ENCODE measurements around the gene CREB3L4.

The CREB3L4 gene

DNA sequence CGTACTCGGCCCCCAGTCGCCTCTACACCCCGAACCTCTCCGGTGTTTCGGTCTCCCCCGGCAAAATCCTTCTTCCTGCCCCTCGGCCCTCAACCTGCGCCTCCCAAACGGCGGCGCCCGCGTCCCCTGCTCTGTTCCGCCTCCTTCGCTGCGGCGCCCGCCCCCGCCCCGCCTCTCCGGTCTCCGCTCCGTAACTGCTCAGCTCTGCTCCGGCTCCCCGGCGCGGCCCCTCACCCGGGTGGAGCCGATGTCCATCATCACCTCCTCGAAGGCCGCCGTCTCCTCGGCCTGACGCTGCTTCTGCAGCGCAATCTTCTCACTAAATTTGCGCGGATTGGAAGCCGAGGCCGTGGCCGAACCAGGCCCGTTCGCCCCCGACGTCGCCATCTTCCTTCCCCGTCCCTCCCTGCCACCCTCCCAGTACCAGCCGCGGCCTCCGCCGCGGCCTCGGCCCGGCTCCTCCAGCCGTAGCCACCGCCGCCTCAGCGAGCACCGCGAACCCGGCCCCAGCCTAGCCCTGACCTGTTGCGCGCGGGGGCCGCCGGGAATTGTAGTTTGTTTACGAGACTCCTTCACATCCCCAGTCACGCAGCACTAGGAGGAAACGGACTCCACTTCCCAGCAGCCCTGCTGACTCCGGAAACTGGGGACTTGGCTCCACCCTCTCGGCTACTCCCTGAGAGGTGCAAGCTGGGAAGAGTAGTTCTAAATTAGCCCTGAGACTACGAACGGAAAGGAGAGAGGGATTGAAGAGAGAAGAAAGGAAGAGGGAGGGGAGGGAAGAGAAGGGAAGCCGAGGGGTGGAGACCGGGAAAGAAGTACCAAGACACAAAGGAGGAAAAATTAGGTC, 9.4 kb upstream of the CREB3L4 start, which contains the start of gene CRTC2:
TSS of gene CRTC2 (minus strand) at position 502 of the 850 bp plus-strand sequence. CDS start at position 387, 115 bp downstream.
- Histone ChIP-seq H3F3A (ENCODE audit: control insufficient read depth, insufficient read depth) (peaks cover 3% of the 10 kb centered on the region; the same call in 1 of the 2 replicates), H3K4me2 (ENCODE audit: low read length) (peak within 1 kb of the TSS; percentile 93), H3K4me3 (ENCODE audit: low read length) (peak within 1 kb of the TSS; percentile 95), H3K9me3 (ENCODE audit: control insufficient read depth, insufficient read depth, low read length) (no peaks in the 10 kb centered on the region), H4K20me1 (ENCODE audit: control insufficient read depth, insufficient read depth, low read depth, low read length) (peaks cover 19% of the 10 kb centered on the region; the same call in 1 of the 2 replicates), H3K9me2 (replicated peaks; ENCODE audit: control insufficient read depth, low read length) (no peaks in the 10 kb centered on the region), H3K4me1 (ENCODE audit: control insufficient read depth, low read length) (peaks cover 58% of the 10 kb centered on the region), H3K27me3 (ENCODE audit: control insufficient read depth, low read length) (no peaks in the 10 kb centered on the region), H3K79me2 (ENCODE audit: control insufficient read depth, low read length) (peaks cover 72% of the 10 kb centered on the region), H3K27ac (ENCODE audit: low read depth, low read length) (peak within 1 kb of the TSS; percentile 83), H3K36me3 (ENCODE audit: control insufficient read depth, low read length) (peaks cover 78% of the 10 kb centered on the region)
- TF ChIP-seq CTCF (IDR thresholded peaks at IDR 0.05; ENCODE audit: low read depth, low read length, poor library complexity, severe bottlenecking): peak; percentile 51
- TF ChIP-seq EZH2phosphoT487 (IDR thresholded peaks at IDR 0.05; ENCODE audit: borderline replicate concordance, low read length): no peak

DNA sequence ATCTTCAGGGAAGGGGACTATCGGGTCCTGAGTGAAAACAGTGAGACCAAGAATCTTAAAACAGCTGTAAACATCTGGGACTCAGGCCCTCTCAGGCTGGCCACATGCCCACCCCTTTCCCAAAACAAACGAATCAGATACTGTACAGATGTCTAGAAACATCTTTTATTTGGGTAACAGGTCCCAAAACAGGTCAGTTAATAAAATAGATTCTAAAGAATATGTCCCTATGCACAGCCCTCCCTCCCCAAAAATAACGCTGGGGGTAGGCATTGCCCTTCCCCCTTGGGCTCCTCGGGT, 8.8 kb upstream of the CREB3L4 start:
- Histone ChIP-seq H3F3A (ENCODE audit: control insufficient read depth, insufficient read depth) (peaks cover 3% of the 10 kb centered on the region; the same call in 1 of the 2 replicates), H3K36me3 (ENCODE audit: control insufficient read depth, low read length) (peaks cover 73% of the 10 kb centered on the region), H3K79me2 (ENCODE audit: control insufficient read depth, low read length) (peaks cover 69% of the 10 kb centered on the region), H3K4me1 (ENCODE audit: control insufficient read depth, low read length) (peaks cover 59% of the 10 kb centered on the region), H3K4me2 (ENCODE audit: low read length) (peak overlapping the region; percentile 73), H3K9me3 (ENCODE audit: control insufficient read depth, insufficient read depth, low read length) (no peaks in the 10 kb centered on the region), H4K20me1 (ENCODE audit: control insufficient read depth, insufficient read depth, low read depth, low read length) (peaks cover 16% of the 10 kb centered on the region; the same call in 1 of the 2 replicates), H3K4me3 (ENCODE audit: low read length) (peak overlapping the region; percentile 95), H3K27ac (ENCODE audit: low read depth, low read length) (no peak overlapping the region), H3K27me3 (ENCODE audit: control insufficient read depth, low read length) (no peaks in the 10 kb centered on the region), H3K9me2 (replicated peaks; ENCODE audit: control insufficient read depth, low read length) (no peaks in the 10 kb centered on the region)
- TF ChIP-seq EZH2phosphoT487 (IDR thresholded peaks at IDR 0.05; ENCODE audit: borderline replicate concordance, low read length) (no peak), CTCF (IDR thresholded peaks at IDR 0.05; ENCODE audit: low read depth, low read length, poor library complexity, severe bottlenecking) (no peak)

DNA sequence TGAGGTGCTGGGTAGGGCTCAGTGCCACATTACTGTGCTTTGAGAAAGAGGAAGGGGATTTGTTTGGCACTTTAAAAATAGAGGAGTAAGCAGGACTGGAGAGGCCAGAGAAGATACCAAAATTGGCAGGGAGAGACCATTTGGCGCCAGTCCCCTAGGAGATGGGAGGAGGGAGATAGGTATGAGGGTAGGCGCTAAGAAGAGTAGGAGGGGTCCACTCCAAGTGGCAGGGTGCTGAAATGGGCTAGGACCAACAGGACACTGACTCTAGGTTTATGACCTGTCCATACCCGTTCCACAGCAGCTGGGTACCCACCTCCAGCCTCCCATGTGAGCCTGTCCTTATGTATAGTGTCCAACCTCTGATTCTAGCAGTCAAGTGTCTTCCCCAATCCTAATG, 8.2 kb upstream of the CREB3L4 start:
- peaks cover 62% of the 10 kb centered on the region for H3K4me1 ChIP-seq (ENCODE audit: control insufficient read depth, low read length)
- H4K20me1 ChIP-seq (ENCODE audit: control insufficient read depth, insufficient read depth, low read depth, low read length): peaks cover 13% of the 10 kb centered on the region; the same call in 1 of the 2 replicates
- peaks cover 3% of the 10 kb centered on the region; the same call in 1 of the 2 replicates for H3F3A ChIP-seq (ENCODE audit: control insufficient read depth, insufficient read depth)
- peaks cover 67% of the 10 kb centered on the region for H3K36me3 ChIP-seq (ENCODE audit: control insufficient read depth, low read length)
- peaks cover 69% of the 10 kb centered on the region for H3K79me2 ChIP-seq (ENCODE audit: control insufficient read depth, low read length)
- no peak overlapping the region for H3K4me3 ChIP-seq (ENCODE audit: low read length)
- no peak overlapping the region for H3K27ac ChIP-seq (ENCODE audit: low read depth, low read length)
- no peaks in the 10 kb centered on the region for H3K27me3 ChIP-seq (ENCODE audit: control insufficient read depth, low read length)
- H3K9me2 ChIP-seq (replicated peaks; ENCODE audit: control insufficient read depth, low read length): no peaks in the 10 kb centered on the region
- peak overlapping the region; percentile 73 for H3K4me2 ChIP-seq (ENCODE audit: low read length)
- no peaks in the 10 kb centered on the region for H3K9me3 ChIP-seq (ENCODE audit: control insufficient read depth, insufficient read depth, low read length)
- TF ChIP-seq EZH2phosphoT487 (IDR thresholded peaks at IDR 0.05; ENCODE audit: borderline replicate concordance, low read length) (no peak), CTCF (IDR thresholded peaks at IDR 0.05; ENCODE audit: low read depth, low read length, poor library complexity, severe bottlenecking) (no peak)
